Erythroblast (primary cell): ENCODE measurements around the gene ANHX.

Experiments
- DNase-seq, 2 experiments: peaks; one replicate each; lab custom pipeline; 2025; lab: John Stamatoyannopoulos, UW
- GATA1 ChIP-seq: IDR thresholded peaks from 2 replicates; pipeline ENCODE4 v1.6.1; 2011; ENCODE audit warnings: low read depth, mild to moderate bottlenecking, control low read depth, low read length, moderate library complexity
- POLR2A ChIP-seq: IDR thresholded peaks from 2 replicates; pipeline ENCODE4 v1.6.1; 2011; ENCODE audit warnings: mild to moderate bottlenecking, low read length

The ANHX gene

DNA sequence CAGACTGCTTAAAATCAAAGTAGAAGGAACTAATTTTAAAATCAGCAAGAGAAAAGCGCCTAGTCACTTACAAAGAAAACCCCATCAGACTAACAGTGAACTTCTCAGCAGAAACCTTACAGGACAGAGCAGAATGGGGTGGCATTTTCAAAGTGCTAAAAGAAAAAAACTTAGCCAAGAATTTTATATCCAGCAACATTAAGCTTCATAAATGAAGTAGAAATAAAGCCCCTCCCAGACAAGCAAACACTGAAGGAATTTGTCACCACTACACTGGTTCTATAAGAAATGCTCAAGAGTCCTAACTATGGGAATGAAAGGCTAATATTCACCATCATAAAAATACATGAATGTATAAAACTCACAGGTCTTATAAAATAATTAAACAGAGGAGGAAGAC, 60.8 kb downstream of the ANHX start:
- DNase-seq = no peak
- TF ChIP-seq POLR2A (no peak), GATA1 (no peak)

DNA sequence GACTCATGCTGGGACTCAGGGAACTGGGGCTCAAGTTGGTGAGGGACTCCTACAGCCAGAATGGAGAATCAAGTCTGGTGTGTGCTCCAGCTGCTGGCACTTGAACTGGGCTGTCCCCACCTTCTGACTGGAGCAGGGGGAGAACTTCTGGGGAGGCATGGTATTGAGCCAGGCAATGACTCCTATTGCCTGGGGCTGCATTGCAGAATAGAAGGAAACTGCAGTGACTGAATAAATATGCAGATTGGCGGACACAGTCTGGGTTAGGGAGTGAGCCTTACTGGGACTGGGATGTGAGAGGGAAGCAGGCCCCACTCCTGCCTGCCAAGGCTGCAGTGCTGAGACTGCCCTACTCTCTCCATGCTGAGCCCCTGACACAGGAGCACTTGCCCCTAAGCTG, 63.2 kb downstream of the ANHX start:
- DNase-seq = no peak

More for the DNA sequence above, 63.2 kb downstream of the ANHX start:
- TF ChIP-seq POLR2A = no peak
- TF ChIP-seq GATA1 = no peak
